H1 (cell line): Measurements from ENCODE around the gene CYTH1. TPM values are rescaled to one million over a fixed set of nuclear protein-coding genes. Genes with fewer than 3 reads are reported as not detected.

Experiments used
- CTCF ChIA-PET: fragments of 300-600 bp; sonication (Branson Sonifier 250); formaldehyde crosslinking; loops from one replicate; lab custom pipeline; 2021; ENCODE audit not compliant: partially characterized antibody; lab: Charles Lee
- POLR2A ChIA-PET: fragments of 300-600 bp; sonication (Branson Sonifier 250); formaldehyde crosslinking; loops from one replicate; lab custom pipeline; 2021; ENCODE audit warnings: inconsistent platforms; ENCODE audit not compliant: partially characterized antibody; lab: Charles Lee
- DNase-seq, 2 experiments: peaks; one replicate each; pipeline versions ENCODE4 v3.0.0 to v3.0.0-alpha.2; 2010 to 2022; ENCODE audit warnings: low spot score in 2 of 2, low read depth in 1 of 2, mixed read lengths in 1 of 2
- FAIRE-seq: peaks from 2 replicates; lab custom pipeline; 2011; peaks lifted over from hg19 to GRCh38; lab: Jason Lieb, UNC
- H2AFZ ChIP-seq: 2 replicates; pipeline ENCODE4 v1.8.1; 2012; ENCODE audit warnings: low read length, inconsistent platforms
- H2AK5ac ChIP-seq: 2 replicates; pipeline ENCODE4 v1.6.1; 2013; ENCODE audit warnings: low read depth, low read length
- H2BK120ac ChIP-seq: replicated peaks from 2 replicates; pipeline ENCODE3; 2013; ENCODE audit warnings: low read depth, low read length, inconsistent platforms
- H2BK12ac ChIP-seq: 2 replicates; pipeline ENCODE4 v1.6.1; 2013; ENCODE audit warnings: low read depth, low read length
- H2BK15ac ChIP-seq: 2 replicates; pipeline ENCODE4 v1.6.1; 2013; ENCODE audit warnings: low read length
- H2BK20ac ChIP-seq: 2 replicates; pipeline ENCODE4 v1.6.1; 2013; ENCODE audit warnings: low read length
- H2BK5ac ChIP-seq: 2 replicates; pipeline ENCODE4 v1.6.1; 2013; ENCODE audit warnings: low read depth, low read length
- H3K14ac ChIP-seq: 2 replicates; pipeline ENCODE4 v1.6.1; 2013; ENCODE audit warnings: inconsistent platforms; ENCODE audit not compliant: insufficient read length
- H3K18ac ChIP-seq: 2 replicates; pipeline ENCODE4 v1.6.1; 2013; ENCODE audit warnings: low read length; ENCODE audit errors: extremely low read depth
- H3K23ac ChIP-seq: 2 replicates; pipeline ENCODE4 v1.6.1; 2013; ENCODE audit warnings: inconsistent platforms; ENCODE audit not compliant: insufficient read length
- H3K23me2 ChIP-seq: 2 replicates; pipeline ENCODE4 v1.6.1; 2013; ENCODE audit warnings: low read depth, low read length
- H3K27ac ChIP-seq: 2 replicates; pipeline ENCODE4 v1.6.1; 2011; ENCODE audit warnings: low read depth, low read length, inconsistent platforms
- H3K27me3 ChIP-seq, 4 experiments: replicated peaks in 1 of 4; 1 replicate in 1 of 4; 2 replicates in 3 of 4; pipeline versions ENCODE4 v1.6.1 to v1.8.1; 2011 to 2013; ENCODE audit warnings: low read length in 3 of 4, mild to moderate bottlenecking in 3 of 4, inconsistent platforms in 2 of 4, mixed read lengths in 2 of 4, moderate library complexity in 1 of 4; ENCODE audit not compliant: control insufficient read depth in 3 of 4, insufficient read depth in 3 of 4; ENCODE audit errors: extremely low read depth in 1 of 4
- H3K36me3 ChIP-seq, 4 experiments: 2 replicates each; pipeline versions ENCODE4 v1.6.1 to v1.8.1; 2011 to 2013; ENCODE audit warnings: mild to moderate bottlenecking in 4 of 4, low read length in 3 of 4, moderate library complexity in 2 of 4, control low read depth in 1 of 4, inconsistent platforms in 1 of 4; ENCODE audit not compliant: insufficient read depth in 4 of 4, control insufficient read depth in 2 of 4
- H3K4ac ChIP-seq: replicated peaks from 2 replicates; pipeline ENCODE3; 2013; ENCODE audit warnings: low read length, low read depth, mixed read lengths, inconsistent platforms; ENCODE audit not compliant: insufficient read length
- H3K4me1 ChIP-seq, 4 experiments: replicated peaks in 1 of 4; 1 replicate in 1 of 4; 2 replicates in 3 of 4; pipeline versions ENCODE4 v1.6.1 to v1.8.1; 2011 to 2013; ENCODE audit warnings: low read length in 3 of 4, inconsistent platforms in 2 of 4, mixed read lengths in 1 of 4; ENCODE audit not compliant: insufficient read depth in 4 of 4, control insufficient read depth in 3 of 4
- H3K4me2 ChIP-seq, 2 experiments: 2 replicates each; pipeline versions ENCODE4 v1.6.1 to v1.8.1; 2011 to 2013; ENCODE audit warnings: low read depth in 2 of 2, low read length in 2 of 2, control low read depth in 1 of 2, inconsistent platforms in 1 of 2, mild to moderate bottlenecking in 1 of 2; ENCODE audit not compliant: insufficient read depth in 1 of 2
- H3K4me3 ChIP-seq, 4 experiments: fragments of 200-600, 300-600 bp in 1 of 4; sonication (generic), shearing (Covaris generic), sonication (Bioruptor Twin) in 1 of 4; 2 replicates each; pipeline versions ENCODE4 v1.5.1 to v1.8.1; 2011 to 2016; ENCODE audit warnings: low read length in 4 of 4, low read depth in 3 of 4, control low read depth in 2 of 4, inconsistent platforms in 2 of 4, mild to moderate bottlenecking in 2 of 4, mixed read lengths in 1 of 4, moderate library complexity in 1 of 4; ENCODE audit not compliant: insufficient read depth in 2 of 4; ENCODE audit errors: extremely low read depth in 1 of 4
- H3K56ac ChIP-seq: replicated peaks from 2 replicates; pipeline ENCODE3; 2013; ENCODE audit warnings: low read depth, mild to moderate bottlenecking, mixed read lengths, low read length, inconsistent platforms; ENCODE audit not compliant: insufficient read length
- H3K79me1 ChIP-seq: 2 replicates; pipeline ENCODE4 v1.6.1; 2013; ENCODE audit warnings: low read depth, low read length, control low read depth
- H3K79me2 ChIP-seq, 2 experiments: 2 replicates each; pipeline versions ENCODE4 v1.6.1 to v1.8.1; 2012 to 2013; ENCODE audit warnings: low read length in 2 of 2, mild to moderate bottlenecking in 2 of 2, inconsistent platforms in 1 of 2; ENCODE audit not compliant: insufficient read depth in 2 of 2, control insufficient read depth in 1 of 2
- H3K9ac ChIP-seq, 4 experiments: replicated peaks in 1 of 4; 1 replicate in 1 of 4; 2 replicates in 3 of 4; pipeline versions ENCODE4 v1.6.1 to v1.8.1; 2011 to 2013; ENCODE audit warnings: low read depth in 3 of 4, low read length in 3 of 4, control low read depth in 2 of 4, mild to moderate bottlenecking in 2 of 4, moderate library complexity in 2 of 4, inconsistent platforms in 1 of 4; ENCODE audit errors: extremely low read depth in 1 of 4
- H3K9me3 ChIP-seq, 2 experiments: 2 replicates each; pipeline versions ENCODE4 v1.6.1 to v1.8.1; 2012 to 2013; ENCODE audit warnings: mild to moderate bottlenecking in 2 of 2, moderate library complexity in 2 of 2, control low read depth in 1 of 2, inconsistent platforms in 1 of 2, low read depth in 1 of 2, low read length in 1 of 2, mixed read lengths in 1 of 2; ENCODE audit not compliant: insufficient read depth in 2 of 2
- H4K20me1 ChIP-seq, 2 experiments: replicated peaks in 1 of 2; 2 replicates each; pipeline versions ENCODE3 to v1.8.1; 2011 to 2013; ENCODE audit warnings: inconsistent platforms in 2 of 2, low read length in 2 of 2, mild to moderate bottlenecking in 1 of 2; ENCODE audit not compliant: insufficient read depth in 2 of 2, control insufficient read depth in 1 of 2
- H4K5ac ChIP-seq: 2 replicates; pipeline ENCODE4 v1.6.1; 2013; ENCODE audit warnings: low read length, low read depth, mixed read lengths, inconsistent platforms; ENCODE audit not compliant: insufficient read length
- H4K8ac ChIP-seq: 2 replicates; pipeline ENCODE4 v1.8.0; 2013; ENCODE audit warnings: mild to moderate bottlenecking, moderate library complexity, low read length, inconsistent platforms; ENCODE audit not compliant: insufficient read depth; ENCODE audit errors: extremely low read depth
- H4K91ac ChIP-seq: replicated peaks from 2 replicates; pipeline ENCODE3; 2013; ENCODE audit warnings: low read length, mixed read lengths, inconsistent platforms; ENCODE audit not compliant: insufficient read length
- ASH2L ChIP-seq: fragments of 200-600, 300-600 bp; sonication (generic); IDR thresholded peaks from one replicate; pipeline ENCODE4 v1.7.1; 2017; ENCODE audit warnings: low read length
- CBX5 ChIP-seq: fragments of 300-800, 300-1000 bp; sonication (generic); IDR thresholded peaks from 2 replicates; pipeline ENCODE4 v1.7.1; 2016; ENCODE audit warnings: antibody characterized with exemption, low read length, low read depth
- CTBP2 ChIP-seq: IDR thresholded peaks from 2 replicates; pipeline ENCODE4 v1.7.0; 2011; ENCODE audit warnings: borderline replicate concordance, mild to moderate bottlenecking, moderate library complexity, mixed read lengths, low read length; ENCODE audit not compliant: insufficient read depth, insufficient read length
- HDAC2 ChIP-seq, 2 experiments: fragments of 300-600 bp in 1 of 2; sonication (generic) in 1 of 2; IDR thresholded peaks; 2 replicates each; pipeline ENCODE4 v1.6.1; 2011 to 2012; ENCODE audit warnings: low read depth in 2 of 2, low read length in 2 of 2, mild to moderate bottlenecking in 2 of 2, moderate library complexity in 2 of 2, borderline replicate concordance in 1 of 2, inconsistent platforms in 1 of 2
- KDM5A ChIP-seq: fragments of 200-600 bp; IDR thresholded peaks from 2 replicates; pipeline ENCODE4 v1.7.1; 2012; ENCODE audit warnings: mild to moderate bottlenecking, low read length, inconsistent platforms, mixed read lengths
- SAP30 ChIP-seq: fragments of 300-600 bp; sonication (generic); IDR thresholded peaks from 2 replicates; pipeline ENCODE4 v1.7.1; 2012; ENCODE audit warnings: low read length, moderate library complexity, mild to moderate bottlenecking, inconsistent platforms; ENCODE audit not compliant: insufficient read depth, insufficient replicate concordance
- SP1 ChIP-seq: IDR thresholded peaks from 2 replicates; pipeline ENCODE4 v1.6.1; 2011; ENCODE audit warnings: low read depth, low read length
- TAF7 ChIP-seq: optimal IDR thresholded peaks from 2 replicates; pipeline ENCODE3; 2011; ENCODE audit warnings: low read depth, mild to moderate bottlenecking, inconsistent platforms, low read length, moderate library complexity, borderline replicate concordance
- WGBS, 2 experiments: shearing (Covaris generic) in 1 of 2; methylation state at CpG; one replicate each; pipeline versions ENCODE4 v1.1.6 to v1.1.7; 2013 to 2015; ENCODE audit warnings: low lambda C conversion rate in 2 of 2, mixed read lengths in 2 of 2, inconsistent platforms in 1 of 2, low coverage in 1 of 2, missing lambda C conversion rate in 1 of 2; ENCODE audit not compliant: insufficient replicate concordance in 2 of 2, insufficient coverage in 1 of 2, insufficient read length in 1 of 2; ENCODE audit errors: extremely low coverage in 1 of 2, missing lambda C conversion rate in 1 of 2; 5-methylcytosine and 5-hydroxymethylcytosine counted together
- polyA plus RNA-seq, 7 experiments: library from polyadenylated mRNA; depleted of rRNA in 3 of 7; stranded (reverse) in 5 of 7; unstranded in 2 of 7; fragments of >200 nt in 5 of 7; fragments of 200-250 nt in 2 of 7; gene quantifications; 1 replicate in 5 of 7; 2 replicates in 1 of 7; 4 replicates in 1 of 7; pipeline versions ENCODE4 v1.2.1 to v1.2.3, GENCODE V29; 2011 to 2013; ENCODE audit warnings: missing spikeins in 2 of 7, mixed read lengths in 2 of 7
- total RNA-seq: library from RNA; stranded (reverse); fragmentation: NEBNext Ultra II Directional; extraction: Animal tissue kit (Norgen Biotek cat#: 25700); gene quantifications from 2 replicates; pipeline ENCODE4 v1.2.1, GENCODE V29; 2021

CYTH1 gene
- total and polyA plus RNA-seq, 2 of the 8 experiments (the other 6 are each of a cell fraction or from before 2014, with no cell fraction given) = 12.8 to 14.8 TPM

DNA sequence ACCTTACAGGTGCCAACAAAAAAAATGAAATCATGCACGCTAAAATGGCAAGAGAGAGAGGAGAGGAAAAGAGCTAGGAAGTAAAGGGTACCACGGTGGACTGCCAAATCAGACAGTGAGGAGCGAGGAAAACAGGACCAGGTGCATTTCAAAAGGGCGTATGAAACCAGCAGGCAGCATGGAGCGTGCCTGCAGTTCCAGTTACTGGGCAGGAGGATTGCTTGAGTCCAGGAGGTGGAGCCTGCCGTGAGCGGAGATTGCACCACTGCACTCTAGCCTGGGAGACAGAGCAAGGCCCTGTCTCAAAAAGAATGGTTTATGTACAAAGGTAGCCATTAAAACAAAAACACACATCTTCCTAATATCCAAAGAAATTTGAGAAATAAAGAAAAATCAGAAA lies 42.2 kb upstream of the CYTH1 start:
- no peaks in the 10 kb centered on the region for H3K4me1 ChIP-seq
- H3K36me3 ChIP-seq = peaks cover 39 to 76% (median 75%) of the 10 kb centered on the region in 4 experiments
- no peak overlapping the region for H3K23ac ChIP-seq
- H3K9ac ChIP-seq = no peak overlapping the region
- no peak overlapping the region for H3K56ac ChIP-seq
- H3K9me3 ChIP-seq = no peaks in the 10 kb centered on the region
- no peak overlapping the region for H2AFZ ChIP-seq
- no peak overlapping the region for H3K4ac ChIP-seq
- no peak overlapping the region for H3K18ac ChIP-seq
- FAIRE-seq = no peak
- H3K4me3 ChIP-seq = no peak overlapping the region
- H3K27ac ChIP-seq = no peak overlapping the region
- H2BK12ac ChIP-seq = no peak overlapping the region
- no peak overlapping the region for H2BK20ac ChIP-seq
- ChIA-PET CTCF (interaction anchor here (1.8 to 2.2 kb wide), 2 partner anchors 8 to 11 kb away, joined by 4 to 14 read pairs; no protein-coding TSS in a partner anchor), POLR2A (no interaction called here)
- no peaks in the 10 kb centered on the region for H3K27me3 ChIP-seq
- H4K5ac ChIP-seq = no peak overlapping the region
- peaks cover 0 to 9% of the 10 kb centered on the region in 2 experiments; a peak in 1 of 4 replicates for H3K79me2 ChIP-seq
- H4K20me1 ChIP-seq = peaks cover 6 to 14% of the 10 kb centered on the region in 2 experiments
- H2AK5ac ChIP-seq = no peak overlapping the region
- no peak overlapping the region for H3K4me2 ChIP-seq
- no peak for DNase-seq
- no peak overlapping the region for H4K8ac ChIP-seq
- WGBS, 2 experiments = 96% methylated on average over 7 of the region's 7 CpGs; no CpG with 5 or more reads in 1 of the 2 experiments
- H3K23me2 ChIP-seq = no peaks in the 10 kb centered on the region
- H2BK15ac ChIP-seq = no peak overlapping the region
- H2BK120ac ChIP-seq = no peak overlapping the region
- H2BK5ac ChIP-seq = no peak overlapping the region
- H4K91ac ChIP-seq = no peak overlapping the region
- peaks cover 7% of the 10 kb centered on the region for H3K79me1 ChIP-seq
- H3K14ac ChIP-seq = no peak overlapping the region
- no peak for TF ChIP-seq HDAC2 (IDR thresholded peaks at IDR 0.05; ENCODE audit: borderline replicate concordance in 1 of 2, low read depth in 2 of 2, low read length in 2 of 2)
- TF ChIP-seq SAP30 = no peak
- TF ChIP-seq CTBP2 = no peak
- TF ChIP-seq SP1 = no peak
- TF ChIP-seq ASH2L = no peak
- no peak for TF ChIP-seq TAF7
- TF ChIP-seq CBX5 = no peak
- TF ChIP-seq KDM5A = no peak
